Mesothelial cell of epicardium (in vitro differentiated cells): Measurements from ENCODE around the gene HTR6. TPM values are rescaled to one million over a fixed set of nuclear protein-coding genes. Genes with fewer than 3 reads are reported as not detected.

Experiments used
- DNase-seq, 2 experiments: peaks; one replicate each; pipeline ENCODE4 v3.0.0; 2021; ENCODE audit warnings: low spot score in 2 of 2; ENCODE audit not compliant: unreplicated experiment in 2 of 2
- H3K27ac Mint-ChIP-seq: 2 replicates; pipeline ENCODE4 v1.8.0; 2021; ENCODE audit warnings: mixed read lengths
- H3K27me3 Mint-ChIP-seq: 2 replicates; pipeline ENCODE4 v1.8.0; 2021; ENCODE audit warnings: low read depth, mixed read lengths
- H3K36me3 Mint-ChIP-seq: 2 replicates; pipeline ENCODE4 v1.8.0; 2021; ENCODE audit warnings: mixed read lengths
- H3K4me1 Mint-ChIP-seq: 2 replicates; pipeline ENCODE4 v1.8.0; 2021; ENCODE audit warnings: mixed read lengths
- H3K4me3 Mint-ChIP-seq: 2 replicates; pipeline ENCODE4 v1.8.0; 2021; ENCODE audit warnings: mild to moderate bottlenecking, moderate library complexity, mixed read lengths
- H3K9me3 Mint-ChIP-seq: 2 replicates; pipeline ENCODE4 v1.8.0; 2021; ENCODE audit warnings: mixed read lengths
- CTCF ChIP-seq: fragments of 200-600 bp; sonication (generic); IDR thresholded peaks from one replicate; pipeline ENCODE4 v1.5.0; 2021; ENCODE audit warnings: antibody characterized with exemption; ENCODE audit not compliant: unreplicated experiment
- total RNA-seq: library from RNA; stranded (reverse); gene quantifications from 3 replicates; pipeline ENCODE4 v1.2.1, GENCODE V29; 2021

Gene HTR6
- total RNA-seq, 1 donor from 2014 or later: 0.11 TPM

- TF ChIP-seq CTCF: no peak
- no peak for DNase-seq
- no peak overlapping the region for H3K4me3 Mint-ChIP-seq
- H3K27ac Mint-ChIP-seq: no peak overlapping the region
- H3K27me3 Mint-ChIP-seq: no peaks in the 10 kb centered on the region
- no peaks in the 10 kb centered on the region for H3K9me3 Mint-ChIP-seq
- H3K4me1 Mint-ChIP-seq: no peaks in the 10 kb centered on the region
- peaks cover 10% of the 10 kb centered on the region for H3K36me3 Mint-ChIP-seq
These were observed 35.6 kb downstream of the HTR6 start for GRCh38 chr1:19700079-19700777.

- peaks cover 5% of the 10 kb centered on the region for H3K36me3 Mint-ChIP-seq
- no peak for DNase-seq
- H3K4me3 Mint-ChIP-seq: no peak overlapping the region
- no peak overlapping the region for H3K27ac Mint-ChIP-seq
- H3K9me3 Mint-ChIP-seq: no peaks in the 10 kb centered on the region
- no peaks in the 10 kb centered on the region for H3K4me1 Mint-ChIP-seq
- no peaks in the 10 kb centered on the region for H3K27me3 Mint-ChIP-seq
- TF ChIP-seq CTCF: no peak
These were observed 38.6 kb downstream of the HTR6 start for GRCh38 chr1:19703280-19703679.

- DNase-seq: peak; percentile 57 to 85
- Mint-ChIP-seq H3K36me3 (peaks cover 1% of the 10 kb centered on the region), H3K9me3 (no peaks in the 10 kb centered on the region), H3K4me3 (no peak overlapping the region), H3K27me3 (no peaks in the 10 kb centered on the region), H3K27ac (no peak overlapping the region), H3K4me1 (peaks cover 12% of the 10 kb centered on the region)
- peak; percentile 92 for TF ChIP-seq CTCF
These were observed 39.8 kb downstream of the HTR6 start for GRCh38 chr1:19704247-19705113.

- Mint-ChIP-seq H3K27me3 (no peaks in the 10 kb centered on the region), H3K27ac (no peak overlapping the region), H3K36me3 (no peaks in the 10 kb centered on the region), H3K4me1 (peaks cover 15% of the 10 kb centered on the region), H3K9me3 (no peaks in the 10 kb centered on the region), H3K4me3 (no peak overlapping the region)
- no peak for TF ChIP-seq CTCF
- no peak for DNase-seq
These were observed 40.8 kb downstream of the HTR6 start for GRCh38 chr1:19705464-19705863.

GRCh38 chr1:19706136-19706535 is 41.5 kb downstream of the HTR6 start:
- Mint-ChIP-seq H3K36me3 (no peaks in the 10 kb centered on the region), H3K4me3 (no peak overlapping the region), H3K27me3 (no peaks in the 10 kb centered on the region), H3K4me1 (peaks cover 22% of the 10 kb centered on the region), H3K27ac (no peak overlapping the region), H3K9me3 (no peaks in the 10 kb centered on the region)
- DNase-seq: no peak
- TF ChIP-seq CTCF: no peak
